GM19452 (cell line): ENCODE measurements around the gene KIAA1549.
"Not testable (repeated sequence)": the region's sequence is repeated elsewhere in the genome, so short reads cannot be mapped to it uniquely, and the experiment has no call there.

Source experiments
- ATAC-seq: cut with Tn5 transposase; IDR thresholded peaks from one replicate; pipeline ENCODE4 v1.9.1; 2021; ENCODE audit not compliant: unreplicated experiment

KIAA1549 gene

GRCh38 chr7:138821912-138822311 is 159.3 kb downstream of the KIAA1549 start:
- no peak for ATAC-seq

- no peak for ATAC-seq
These were observed 161.6 kb downstream of the KIAA1549 start for GRCh38 chr7:138819625-138820024.

GRCh38 chr7:138816650-138817049 is 164.5 kb downstream of the KIAA1549 start:
- no peak for ATAC-seq

- ATAC-seq = no peak
These were observed 166.3 kb downstream of the KIAA1549 start for GRCh38 chr7:138814816-138815332.

GRCh38 chr7:138813945-138814344 is 167.2 kb downstream of the KIAA1549 start:
- no peak for ATAC-seq

GRCh38 chr7:138811327-138811726 is 169.9 kb downstream of the KIAA1549 start:
- ATAC-seq = not testable (repeated sequence)

- no peak for ATAC-seq
These were observed 171.8 kb downstream of the KIAA1549 start for GRCh38 chr7:138809346-138809745.

- ATAC-seq = no peak
These were observed 176.6 kb downstream of the KIAA1549 start for GRCh38 chr7:138804618-138805017.

GRCh38 chr7:138802706-138803105 is 178.5 kb downstream of the KIAA1549 start:
- no peak for ATAC-seq

- ATAC-seq = no peak
These were observed 179.9 kb downstream of the KIAA1549 start for GRCh38 chr7:138801256-138801655.

- ATAC-seq = no peak
These were observed 181.7 kb downstream of the KIAA1549 start for GRCh38 chr7:138799336-138800000.

GRCh38 chr7:138798836-138799235 is 182.4 kb downstream of the KIAA1549 start:
- ATAC-seq = no peak

GRCh38 chr7:138797715-138798320 is 183.4 kb downstream of the KIAA1549 start, which contains the start of the genes ATP6V0A4 and TMEM213:
Gene ATP6V0A4 (minus strand): TSS chr7:138798196. CDS start chr7:138771247, 26,949 bp downstream.
Gene TMEM213 (plus strand): TSS chr7:138797994. CDS start chr7:138798105, 111 bp downstream.
- no peak for ATAC-seq

GRCh38 chr7:138797046-138797445 is 184.1 kb downstream of the KIAA1549 start:
- ATAC-seq = not testable (repeated sequence)

- ATAC-seq = no peak
These were observed 185.1 kb downstream of the KIAA1549 start for GRCh38 chr7:138796038-138796615.

- ATAC-seq = no peak
These were observed 195.4 kb downstream of the KIAA1549 start for GRCh38 chr7:138785587-138786437.

GRCh38 chr7:138784692-138785091 is 196.5 kb downstream of the KIAA1549 start:
- ATAC-seq = no peak
